Glutamatergic neuron (in vitro differentiated cells): ENCODE results near the gene AGPAT2. TPM values are rescaled to one million over a fixed set of nuclear protein-coding genes. Genes with fewer than 3 reads are reported as not detected.
A peak's percentile ranks its signal among the peaks of the same experiment; 100 is the strongest.

ENCODE experiments used
- DNase-seq: peaks from one replicate; pipeline ENCODE4 v3.0.0; 2022
- H3K27ac Mint-ChIP-seq: one replicate; pipeline ENCODE4 v1.8.0; 2020; ENCODE audit warnings: mild to moderate bottlenecking, mixed read lengths, inconsistent platforms; ENCODE audit not compliant: unreplicated experiment
- H3K27me3 Mint-ChIP-seq: one replicate; pipeline ENCODE4 v1.8.0; 2020; ENCODE audit warnings: mild to moderate bottlenecking, moderate library complexity, mixed read lengths, inconsistent platforms; ENCODE audit not compliant: unreplicated experiment
- H3K36me3 Mint-ChIP-seq: one replicate; pipeline ENCODE4 v1.8.0; 2020; ENCODE audit warnings: mild to moderate bottlenecking, mixed read lengths, inconsistent platforms; ENCODE audit not compliant: unreplicated experiment
- H3K4me1 Mint-ChIP-seq: one replicate; pipeline ENCODE4 v1.8.0; 2020; ENCODE audit warnings: mild to moderate bottlenecking, low read depth, mixed read lengths, inconsistent platforms; ENCODE audit not compliant: unreplicated experiment
- H3K4me3 Mint-ChIP-seq: one replicate; pipeline ENCODE4 v1.8.0; 2020; ENCODE audit warnings: mild to moderate bottlenecking, mixed read lengths, inconsistent platforms; ENCODE audit not compliant: unreplicated experiment
- H3K9me3 Mint-ChIP-seq: one replicate; pipeline ENCODE4 v1.8.0; 2020; ENCODE audit warnings: mild to moderate bottlenecking, moderate library complexity, mixed read lengths, inconsistent platforms; ENCODE audit not compliant: unreplicated experiment
- CTCF ChIP-seq: fragments of 200-600 bp; sonication (generic); IDR thresholded peaks from one replicate; pipeline ENCODE4 v1.5.0; 2021; ENCODE audit not compliant: partially characterized antibody, unreplicated experiment
- total RNA-seq: library from RNA; stranded (reverse); fragmentation: NEBNext Ultra II Directional; extraction: Animal tissue kit (Norgen Biotek cat#: 25700); gene quantifications from one replicate; pipeline ENCODE4 v1.2.1, GENCODE V29; 2021; ENCODE audit not compliant: unreplicated experiment

The AGPAT2 gene
- total RNA-seq, 1 donor from 2014 or later, result 72.8 TPM

DNA sequence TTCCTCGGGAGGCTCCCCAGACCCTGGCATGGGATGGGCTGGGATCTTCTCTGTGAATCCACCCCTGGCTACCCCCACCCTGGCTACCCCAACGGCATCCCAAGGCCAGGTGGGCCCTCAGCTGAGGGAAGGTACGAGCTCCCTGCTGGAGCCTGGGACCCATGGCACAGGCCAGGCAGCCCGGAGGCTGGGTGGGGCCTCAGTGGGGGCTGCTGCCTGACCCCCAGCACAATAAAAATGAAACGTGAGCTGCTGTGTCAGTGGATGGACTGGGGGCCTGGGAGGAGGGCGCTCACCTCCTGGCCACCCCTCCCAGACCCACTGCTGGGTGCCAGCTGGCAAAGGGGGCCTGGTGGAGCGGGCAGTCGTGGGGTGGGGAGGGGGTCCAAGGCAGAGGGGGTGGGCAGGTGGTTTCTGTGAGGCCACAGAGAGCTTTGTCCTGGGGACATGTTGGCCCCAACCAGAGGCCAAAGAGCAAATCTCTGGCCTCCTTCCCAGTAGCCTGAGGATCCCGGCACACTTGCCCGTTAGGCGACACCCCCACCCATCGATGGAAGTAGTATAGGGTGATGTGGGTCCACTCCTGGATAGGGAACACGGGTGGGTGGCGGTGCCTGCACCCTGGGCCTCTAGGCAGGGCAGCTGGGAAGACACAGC, 14.7 kb downstream of the AGPAT2 start:
- no peaks in the 10 kb centered on the region for H3K4me1 Mint-ChIP-seq
- H3K9me3 Mint-ChIP-seq, result peaks cover 2% of the 10 kb centered on the region
- TF ChIP-seq CTCF, result no peak
- H3K27me3 Mint-ChIP-seq, result no peaks in the 10 kb centered on the region
- no peaks in the 10 kb centered on the region for H3K36me3 Mint-ChIP-seq
- H3K27ac Mint-ChIP-seq, result peak overlapping the region; percentile 64
- DNase-seq, result no peak
- no peak overlapping the region for H3K4me3 Mint-ChIP-seq

DNA sequence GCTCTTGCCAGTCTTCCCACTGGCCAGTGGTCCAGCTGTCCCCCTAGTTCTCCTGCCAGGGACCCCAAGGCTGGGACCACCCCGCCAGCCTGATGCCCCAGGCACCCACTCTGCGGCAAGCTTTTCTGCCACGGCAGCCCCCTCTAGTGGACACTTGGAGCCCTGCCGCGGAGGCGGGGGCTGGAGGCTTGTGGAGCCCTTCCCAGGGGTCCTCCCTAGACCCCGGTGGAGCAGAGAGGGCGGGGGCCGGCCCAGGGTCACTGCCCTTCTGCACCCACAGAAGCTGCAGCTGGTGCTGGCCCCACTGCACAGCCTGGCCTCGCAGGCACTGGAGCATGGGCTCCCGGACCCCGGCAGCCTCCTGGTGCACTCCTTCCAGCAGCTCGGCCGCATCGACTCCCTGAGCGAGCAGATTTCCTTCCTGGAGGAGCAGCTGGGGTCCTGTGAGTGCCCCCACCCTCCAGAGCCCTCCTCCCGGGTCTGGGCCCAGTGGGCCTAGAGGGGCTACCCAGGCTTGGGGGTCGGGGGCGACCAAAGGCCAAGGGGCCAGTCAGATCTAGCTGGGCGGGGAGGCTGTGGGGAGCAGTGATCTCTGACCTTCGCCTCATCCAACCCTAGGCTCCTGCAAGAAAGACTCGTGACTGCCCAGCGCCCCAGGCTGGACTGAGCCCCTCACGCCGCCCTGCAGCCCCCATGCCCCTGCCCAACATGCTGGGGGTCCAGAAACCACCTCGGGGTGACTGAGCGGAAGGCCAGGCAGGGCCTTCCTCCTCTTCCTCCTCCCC, 15.4 kb downstream of the AGPAT2 start:
- Mint-ChIP-seq H3K9me3 (peaks cover 2% of the 10 kb centered on the region), H3K27me3 (no peaks in the 10 kb centered on the region), H3K4me3 (no peak overlapping the region), H3K4me1 (no peaks in the 10 kb centered on the region), H3K36me3 (no peaks in the 10 kb centered on the region), H3K27ac (no peak overlapping the region)
- peak; percentile 88 for TF ChIP-seq CTCF
- DNase-seq, result peak; percentile 86

DNA sequence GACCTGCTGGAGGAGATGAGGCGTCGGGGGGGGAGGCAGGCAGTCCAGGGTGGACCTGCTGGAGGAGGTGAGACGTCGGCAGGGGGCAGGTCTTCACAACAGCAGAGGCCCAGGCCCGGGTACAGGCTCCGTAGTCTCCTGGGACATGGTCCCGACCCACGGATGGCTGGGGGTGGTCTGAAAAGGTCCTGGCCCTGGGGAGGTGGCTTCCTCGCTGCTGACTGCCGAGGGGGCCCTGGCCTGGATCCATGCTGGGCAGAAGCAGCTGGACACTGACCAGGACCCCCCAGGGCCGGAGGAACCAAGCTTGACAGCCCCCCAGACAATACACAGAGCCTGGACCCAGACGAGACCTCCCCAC, 16.0 kb downstream of the AGPAT2 start:
- Mint-ChIP-seq H3K9me3 (peaks cover 4% of the 10 kb centered on the region), H3K27me3 (no peaks in the 10 kb centered on the region), H3K4me1 (no peaks in the 10 kb centered on the region), H3K4me3 (no peak overlapping the region), H3K27ac (no peak overlapping the region), H3K36me3 (no peaks in the 10 kb centered on the region)
- DNase-seq, result no peak
- TF ChIP-seq CTCF, result no peak

DNA sequence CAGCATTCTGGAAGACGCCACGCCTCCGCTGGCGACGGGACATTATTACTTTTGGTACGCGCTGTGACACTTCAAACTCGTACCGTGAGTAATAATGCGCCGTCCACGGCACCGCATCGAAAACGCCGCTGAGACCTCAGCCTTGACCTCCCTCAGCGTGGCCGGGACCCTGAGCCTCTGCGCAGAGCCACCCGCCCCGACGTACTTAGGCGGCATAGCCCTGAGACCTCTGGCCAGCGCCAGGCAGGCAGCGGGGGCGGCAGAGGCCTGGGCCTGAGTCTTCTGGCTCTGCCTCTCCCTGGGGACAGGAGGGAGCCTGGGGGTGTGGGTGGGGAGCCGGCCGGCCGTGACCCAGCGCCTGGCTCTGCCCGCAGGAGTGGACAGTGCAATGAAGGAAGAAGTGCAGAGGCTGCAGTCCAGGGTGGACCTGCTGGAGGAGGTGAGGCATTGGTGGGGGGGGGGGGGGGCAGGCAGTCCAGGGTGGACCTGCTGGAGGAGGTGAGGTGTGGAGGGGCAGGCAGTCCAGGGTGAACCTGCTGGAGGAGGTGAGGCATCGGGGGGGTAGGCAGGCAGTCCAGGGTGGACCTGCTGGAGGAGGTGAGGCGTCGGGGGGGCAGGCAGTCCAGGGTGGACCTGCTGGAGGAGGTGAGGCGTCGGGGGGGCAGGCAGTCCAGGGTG, 16.5 kb downstream of the AGPAT2 start:
- Mint-ChIP-seq H3K27me3 (no peaks in the 10 kb centered on the region), H3K4me3 (no peak overlapping the region), H3K27ac (no peak overlapping the region), H3K36me3 (no peaks in the 10 kb centered on the region), H3K4me1 (no peaks in the 10 kb centered on the region), H3K9me3 (peaks cover 4% of the 10 kb centered on the region)
- no peak for DNase-seq
- no peak for TF ChIP-seq CTCF
